Measurements from ENCODE around the gene CSRP1.
A peak's percentile ranks its signal among the peaks of the same experiment; 100 is the strongest.

CSRP1 gene

GRCh38 chr1:201515062-201515750 is 8.3 kb upstream of the CSRP1 start:
- no peak for DNase-seq

GRCh38 chr1:201514466-201514865 is 7.5 kb upstream of the CSRP1 start:
- no peak for DNase-seq

- peak in 4 of 56 donors; percentile 21 to 34 (median 28) for DNase-seq
These were observed 6.7 kb upstream of the CSRP1 start for GRCh38 chr1:201513498-201514243.

- DNase-seq: peak in 47 of 56 donors; percentile 30 to 79 (median 61)
These were observed 5.1 kb upstream of the CSRP1 start for GRCh38 chr1:201511941-201512539.

- no peak for DNase-seq
These were observed 4.5 kb upstream of the CSRP1 start for GRCh38 chr1:201511396-201511940.

- DNase-seq: no peak
These were observed 3.8 kb upstream of the CSRP1 start for GRCh38 chr1:201510734-201511133.

GRCh38 chr1:201509601-201510374 is 2.9 kb upstream of the CSRP1 start:
- no peak for DNase-seq

GRCh38 chr1:201508809-201509208 is 1.9 kb upstream of the CSRP1 start:
- no peak for DNase-seq

- DNase-seq: no peak
These were observed 395 bp upstream of the CSRP1 start for GRCh38 chr1:201507360-201507675.

- DNase-seq: peak in 11 of 56 donors; percentile 22 to 67 (median 43)
These were observed 831 bp downstream of the CSRP1 start for GRCh38 chr1:201506092-201506491.

GRCh38 chr1:201505503-201505890 is 1.4 kb downstream of the CSRP1 start:
- DNase-seq: no peak

- DNase-seq: no peak
These were observed 2.0 kb downstream of the CSRP1 start for GRCh38 chr1:201504799-201505502.

- DNase-seq: no peak
These were observed 2.7 kb downstream of the CSRP1 start for GRCh38 chr1:201504179-201504631.

GRCh38 chr1:201503397-201504176 is 3.3 kb downstream of the CSRP1 start:
- DNase-seq: peak in 2 of 56 donors; percentile 28 to 31

- DNase-seq: no peak
These were observed 4.4 kb downstream of the CSRP1 start for GRCh38 chr1:201502511-201502857.

- DNase-seq: no peak
These were observed 5.0 kb downstream of the CSRP1 start for GRCh38 chr1:201501812-201502510.

- DNase-seq: peak in 1 of 56 donors; percentile 35
These were observed 5.8 kb downstream of the CSRP1 start for GRCh38 chr1:201501144-201501543.

- DNase-seq: peak in 20 of 56 donors; percentile 27 to 86 (median 71)
These were observed 6.2 kb downstream of the CSRP1 start for GRCh38 chr1:201500670-201501120.

Measured in nucleus accumbens (tissue), 56 donors.